HCT116 (cell line): Measurements from ENCODE around the gene PREX1. TPM values are rescaled to one million over a fixed set of nuclear protein-coding genes. Genes with fewer than 3 reads are reported as not detected.

Source experiments
- ATAC-seq: fragments of 200-7000 bp; cut with Tn5 transposase; 2 replicates; pipeline ENCODE4 v1.9.1; 2020; ENCODE audit warnings: mild to moderate bottlenecking, moderate library complexity
- BruUV-seq: library from RNA; stranded (reverse); fragments of 400-500 nt; replicated peaks from 2 replicates; lab custom pipeline; 2021; lab: Mats Ljungman, UMichigan
- CTCF ChIA-PET: fragments of 300-600 bp; sonication (Branson Sonifier 250); formaldehyde crosslinking; loops from one replicate; lab custom pipeline; 2021; ENCODE audit warnings: antibody characterized with exemption; lab: Charles Lee
- POLR2A ChIA-PET: fragments of 300-600, 350-600 bp; sonication (Branson Sonifier 250); formaldehyde crosslinking; loops from one replicate; lab custom pipeline; 2021; ENCODE audit warnings: antibody characterized with exemption; lab: Charles Lee
- RAD21 ChIA-PET, 2 experiments: fragments of 300-600 bp; sonication (Branson Sonifier 250); formaldehyde crosslinking; loops; one replicate each; lab custom pipeline; 2023; ENCODE audit warnings: low total read pairs in 2 of 2; ENCODE audit not compliant: uncharacterized antibody in 2 of 2, unreplicated experiment in 2 of 2, low non-redundant PET in 1 of 2; lab: Charles Lee
- DNase-seq: peaks from one replicate; pipeline ENCODE4 v3.0.0-alpha.2; 2010; ENCODE audit warnings: low read depth, low spot score
- H2AFZ ChIP-seq: fragments of 200-600 bp; shearing (Covaris generic), sonication (generic); 2 replicates; pipeline ENCODE4 v1.6.1; 2017; ENCODE audit warnings: low read depth, mixed run types, mixed read lengths, antibody characterized with exemption, low read length; ENCODE audit not compliant: poor library complexity, severe bottlenecking
- H3K27ac ChIP-seq: 2 replicates; pipeline ENCODE4 v1.5.1; 2012; ENCODE audit warnings: low read depth, low read length
- H3K27me3 ChIP-seq: fragments of 200-600 bp; sonication (generic); 2 replicates; pipeline ENCODE4 v1.6.1; 2016; ENCODE audit warnings: mixed run types, low read length, mixed read lengths; ENCODE audit not compliant: insufficient read depth
- H3K36me3 ChIP-seq, 2 experiments: fragments of 200-500 bp in 1 of 2; fragments of 200-600 bp in 1 of 2; sonication (Bioruptor generic) in 1 of 2; sonication (generic) in 1 of 2; 2 replicates each; pipeline versions ENCODE4 v1.5.1 to v1.6.1; 2014 to 2016; ENCODE audit warnings: low read length in 2 of 2, inconsistent platforms in 1 of 2, mixed read lengths in 1 of 2, mixed run types in 1 of 2; ENCODE audit not compliant: insufficient read depth in 2 of 2, control insufficient read depth in 1 of 2
- H3K4me1 ChIP-seq, 2 experiments: fragments of 200-600 bp in 1 of 2; sonication (generic) in 1 of 2; 2 replicates each; pipeline versions ENCODE4 v1.5.1 to v1.6.1; 2012 to 2017; ENCODE audit warnings: low read length in 2 of 2, inconsistent platforms in 1 of 2, mild to moderate bottlenecking in 1 of 2, mixed read lengths in 1 of 2, mixed run types in 1 of 2, moderate library complexity in 1 of 2; ENCODE audit not compliant: insufficient read depth in 2 of 2, control insufficient read depth in 1 of 2
- H3K4me2 ChIP-seq: fragments of 200-600 bp; sonication (generic); 2 replicates; pipeline ENCODE4 v1.6.1; 2017; ENCODE audit warnings: mixed run types, low read length, mixed read lengths
- H3K4me3 ChIP-seq, 2 experiments: fragments of 200-600 bp in 1 of 2; sonication (generic) in 1 of 2; replicated peaks in 1 of 2; 2 replicates each; pipeline ENCODE4 v1.5.1; 2011 to 2016; ENCODE audit warnings: low read length in 2 of 2, control low read depth in 1 of 2, low read depth in 1 of 2, mild to moderate bottlenecking in 1 of 2, mixed read lengths in 1 of 2, mixed run types in 1 of 2
- H3K79me2 ChIP-seq: fragments of 200-600 bp; sonication (generic); 2 replicates; pipeline ENCODE4 v1.6.1; 2017; ENCODE audit warnings: mild to moderate bottlenecking, mixed run types, low read length, moderate library complexity, mixed read lengths; ENCODE audit not compliant: insufficient read depth
- H3K9ac ChIP-seq: fragments of 200-600 bp; sonication (generic); 2 replicates; pipeline ENCODE4 v1.6.1; 2016; ENCODE audit warnings: low read length, mixed read lengths
- H3K9me2 ChIP-seq: fragments of 200-600 bp; sonication (generic), shearing (Covaris generic); 2 replicates; pipeline ENCODE4 v1.6.1; 2017; ENCODE audit warnings: mixed run types, mild to moderate bottlenecking, moderate library complexity; ENCODE audit not compliant: insufficient read depth
- H3K9me3 ChIP-seq, 2 experiments: fragments of 200-500 bp in 1 of 2; fragments of 200-600 bp in 1 of 2; sonication (Bioruptor generic) in 1 of 2; sonication (generic) in 1 of 2; 2 replicates each; pipeline ENCODE4 v1.6.1; 2014 to 2017; ENCODE audit warnings: low read length in 2 of 2, mixed read lengths in 2 of 2, inconsistent platforms in 1 of 2, low read depth in 1 of 2, mild to moderate bottlenecking in 1 of 2, mixed run types in 1 of 2, moderate library complexity in 1 of 2; ENCODE audit not compliant: control insufficient read depth in 1 of 2, insufficient read depth in 1 of 2
- H4K20me1 ChIP-seq: fragments of 200-600 bp; sonication (generic), shearing (Covaris generic); 2 replicates; pipeline ENCODE4 v1.6.1; 2017; ENCODE audit warnings: mixed run types, mild to moderate bottlenecking, moderate library complexity; ENCODE audit not compliant: insufficient read depth
- FOSL1 ChIP-seq: IDR thresholded peaks from 2 replicates; pipeline ENCODE4 v1.6.1; 2012; ENCODE audit warnings: low read depth
- JUND ChIP-seq: IDR thresholded peaks from 2 replicates; pipeline ENCODE4 v1.6.1; 2012
- MAX ChIP-seq: IDR thresholded peaks from 2 replicates; pipeline ENCODE4 v1.6.1; 2012
- YY1 ChIP-seq: IDR thresholded peaks from 2 replicates; pipeline ENCODE4 v1.6.1; 2011; ENCODE audit warnings: low read length, low read depth, moderate library complexity, mild to moderate bottlenecking; ENCODE audit not compliant: insufficient replicate concordance; ENCODE audit errors: extremely low read depth
- intact Hi-C: fragments of 100-400 bp; cut with micrococcal nuclease; formaldehyde crosslinking; loops from 2 replicates; pipeline ENCODE4 v1.10.0; 2022
- total RNA-seq: library from RNA; stranded (reverse); gene quantifications from one replicate; pipeline ENCODE4 v1.2.1, GENCODE V29; 2021; ENCODE audit not compliant: unreplicated experiment
- TF ChIP-seq, protein P1 (sequence below): IDR thresholded peaks from 2 replicates; pipeline ENCODE4 v1.6.1; 2011; ENCODE audit warnings: mild to moderate bottlenecking, low read length, moderate library complexity; ENCODE audit not compliant: insufficient replicate concordance; ENCODE audit errors: extremely low read depth

PREX1 gene
- total RNA-seq, 1 experiment from 2014 or later: 6.1 TPM

DNA sequence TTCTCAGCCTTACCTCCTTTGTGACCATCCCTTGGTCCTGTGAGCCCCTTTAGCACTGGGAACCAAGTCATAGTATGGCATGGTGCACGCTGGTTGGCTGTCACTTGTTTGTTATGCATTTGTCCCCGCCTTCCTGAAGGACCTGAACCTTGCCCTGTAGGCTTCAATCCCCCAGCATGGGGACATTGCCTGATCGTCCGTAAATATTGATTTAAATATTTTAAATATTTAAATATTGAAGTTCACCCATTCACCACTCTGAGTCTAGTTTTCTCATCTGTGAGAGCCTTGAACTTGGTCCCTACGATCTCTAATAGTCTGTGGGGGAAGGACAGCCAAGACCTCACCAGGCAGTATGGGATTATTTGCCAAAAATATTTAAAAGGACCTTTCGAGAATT is 23.8 kb upstream of the PREX1 start:
- H3K4me1 ChIP-seq: peaks cover 7 to 14% of the 10 kb centered on the region in 2 experiments
- no peaks in the 10 kb centered on the region for H3K27me3 ChIP-seq
- DNase-seq (no peak), ATAC-seq (no peak)
- CTCF ChIA-PET: no interaction called here
- RAD21 ChIA-PET: no interaction called here
- H3K79me2 ChIP-seq: no peaks in the 10 kb centered on the region
- no peaks in the 10 kb centered on the region for H4K20me1 ChIP-seq
- no peaks in the 10 kb centered on the region for H3K36me3 ChIP-seq
- intact Hi-C loops: no loop called here
- BruUV-seq: no TSS peak
- H2AFZ ChIP-seq: no peak overlapping the region
- H3K9ac ChIP-seq: no peak overlapping the region
- H3K4me3 ChIP-seq: no peak overlapping the region
- no peaks in the 10 kb centered on the region for H3K9me2 ChIP-seq
- POLR2A ChIA-PET: no interaction called here
- TF ChIP-seq YY1 (no peak), JUND (no peak), MAX (no peak), FOSL1 (no peak)
- TF ChIP-seq, protein P1, sequence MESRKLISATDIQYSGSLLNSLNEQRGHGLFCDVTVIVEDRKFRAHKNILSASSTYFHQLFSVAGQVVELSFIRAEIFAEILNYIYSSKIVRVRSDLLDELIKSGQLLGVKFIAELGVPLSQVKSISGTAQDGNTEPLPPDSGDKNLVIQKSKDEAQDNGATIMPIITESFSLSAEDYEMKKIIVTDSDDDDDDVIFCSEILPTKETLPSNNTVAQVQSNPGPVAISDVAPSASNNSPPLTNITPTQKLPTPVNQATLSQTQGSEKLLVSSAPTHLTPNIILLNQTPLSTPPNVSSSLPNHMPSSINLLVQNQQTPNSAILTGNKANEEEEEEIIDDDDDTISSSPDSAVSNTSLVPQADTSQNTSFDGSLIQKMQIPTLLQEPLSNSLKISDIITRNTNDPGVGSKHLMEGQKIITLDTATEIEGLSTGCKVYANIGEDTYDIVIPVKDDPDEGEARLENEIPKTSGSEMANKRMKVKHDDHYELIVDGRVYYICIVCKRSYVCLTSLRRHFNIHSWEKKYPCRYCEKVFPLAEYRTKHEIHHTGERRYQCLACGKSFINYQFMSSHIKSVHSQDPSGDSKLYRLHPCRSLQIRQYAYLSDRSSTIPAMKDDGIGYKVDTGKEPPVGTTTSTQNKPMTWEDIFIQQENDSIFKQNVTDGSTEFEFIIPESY: no peak
- TF ChIP-seq, all 23 proteins: peak for 0
- H3K27ac ChIP-seq: no peak overlapping the region
- H3K4me2 ChIP-seq: no peak overlapping the region
- H3K9me3 ChIP-seq: no peaks in the 10 kb centered on the region

DNA sequence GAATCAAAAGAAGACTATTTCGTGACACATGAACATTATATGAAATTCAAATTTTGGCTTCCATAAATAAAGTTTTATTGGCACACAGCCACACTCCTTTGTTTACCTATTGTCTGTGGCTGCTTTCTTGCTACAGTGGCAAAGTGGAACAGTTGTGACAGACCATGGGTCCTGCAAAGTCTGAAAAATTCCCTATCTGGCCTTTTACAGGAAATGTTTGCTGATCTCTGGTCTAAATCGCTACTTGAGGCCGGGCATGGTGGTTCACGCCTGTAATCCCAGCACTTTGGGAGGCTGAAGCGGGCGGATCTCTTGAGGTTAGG is 23.1 kb upstream of the PREX1 start:
- H3K27ac ChIP-seq: no peak overlapping the region
- no peaks in the 10 kb centered on the region for H3K9me2 ChIP-seq
- no peak for TF ChIP-seq JUND
- TF ChIP-seq MAX: no peak
- no peak for TF ChIP-seq YY1
- H3K4me2 ChIP-seq: no peak overlapping the region
- no peaks in the 10 kb centered on the region for H3K36me3 ChIP-seq
- no peaks in the 10 kb centered on the region for H4K20me1 ChIP-seq
- DNase-seq (no peak), ATAC-seq (no peak)
- RAD21 ChIA-PET: no interaction called here
- CTCF ChIA-PET: no interaction called here
- no peaks in the 10 kb centered on the region for H3K27me3 ChIP-seq
- no peak overlapping the region for H2AFZ ChIP-seq
- H3K9me3 ChIP-seq: no peaks in the 10 kb centered on the region
- H3K79me2 ChIP-seq: no peaks in the 10 kb centered on the region
- no peak overlapping the region for H3K9ac ChIP-seq
- peaks cover 8 to 20% of the 10 kb centered on the region in 2 experiments for H3K4me1 ChIP-seq
- POLR2A ChIA-PET: no interaction called here
- no peak overlapping the region for H3K4me3 ChIP-seq
- intact Hi-C loops: no loop called here
- no TSS peak for BruUV-seq
